ENCODE data around the gene BICD2.

BICD2 gene

GRCh38 chr9:92711844-92712243 lies 52.8 kb downstream of the BICD2 start:
- no peak for DNase-seq

- no peak for DNase-seq
These were observed 53.5 kb downstream of the BICD2 start for GRCh38 chr9:92711146-92711545.

GRCh38 chr9:92710368-92710767 lies 54.3 kb downstream of the BICD2 start:
- DNase-seq, result no peak

GRCh38 chr9:92709954-92710353 lies 54.7 kb downstream of the BICD2 start:
- no peak for DNase-seq

GRCh38 chr9:92709240-92709639 lies 55.4 kb downstream of the BICD2 start:
- no peak for DNase-seq

GRCh38 chr9:92707530-92707929 lies 57.1 kb downstream of the BICD2 start:
- DNase-seq, result no peak

- DNase-seq, result no peak
These were observed 58.3 kb downstream of the BICD2 start for GRCh38 chr9:92706218-92706940.

GRCh38 chr9:92704528-92704927 lies 60.1 kb downstream of the BICD2 start:
- no peak for DNase-seq

GRCh38 chr9:92696619-92697018 lies 68.0 kb downstream of the BICD2 start:
- no peak for DNase-seq

GRCh38 chr9:92686954-92687353 lies 77.7 kb downstream of the BICD2 start:
- no peak for DNase-seq

GRCh38 chr9:92685022-92685421 lies 79.6 kb downstream of the BICD2 start:
- no peak for DNase-seq

GRCh38 chr9:92682269-92682668 lies 82.4 kb downstream of the BICD2 start:
- DNase-seq, result no peak

- DNase-seq, result no peak
These were observed 84.2 kb downstream of the BICD2 start for GRCh38 chr9:92680166-92681119.

GRCh38 chr9:92679413-92680165 lies 85.0 kb downstream of the BICD2 start:
- DNase-seq, result no peak

- peak; percentile 91 for DNase-seq
These were observed 93.3 kb downstream of the BICD2 start for GRCh38 chr9:92671323-92671722.

GRCh38 chr9:92669890-92670708 lies 94.5 kb downstream of the BICD2 start, which contains the start of gene IPPK:
Gene IPPK, minus strand, starts transcription at chr9:92670131. Its CDS starts 143 bp downstream, at chr9:92669988.
- DNase-seq, result peak; percentile 99

GRCh38 chr9:92669527-92669889 lies 95.1 kb downstream of the BICD2 start:
- no peak for DNase-seq

GRCh38 chr9:92668746-92669526 lies 95.7 kb downstream of the BICD2 start:
- peak; percentile 75 for DNase-seq

GRCh38 chr9:92666912-92667532 lies 97.6 kb downstream of the BICD2 start:
- no peak for DNase-seq

- no peak for DNase-seq
These were observed 98.4 kb downstream of the BICD2 start for GRCh38 chr9:92666236-92666635.

- no peak for DNase-seq
These were observed 98.8 kb downstream of the BICD2 start for GRCh38 chr9:92665836-92666235.
